Testis (tissue), 3 donors: ENCODE measurements around the gene SUGP2. TPM values are rescaled to one million over a fixed set of nuclear protein-coding genes. Genes with fewer than 3 reads are reported as not detected.

Experiments used
- DNase-seq: peaks from one replicate; pipeline ENCODE4 v3.0.0-alpha.2; 2019
- H3K27ac ChIP-seq, 2 donors: fragments of 200-600 bp; sonication (generic); one replicate each; pipeline ENCODE4 v1.5.1; 2019
- H3K27me3 ChIP-seq: fragments of 200-600 bp; sonication (generic); one replicate; pipeline ENCODE4 v1.5.1; 2019
- H3K36me3 ChIP-seq: fragments of 200-600 bp; sonication (generic); one replicate; pipeline ENCODE4 v1.5.1; 2017; ENCODE audit warnings: low read depth; ENCODE audit errors: missing control alignments
- H3K4me1 ChIP-seq: fragments of 200-600 bp; sonication (generic); one replicate; pipeline ENCODE4 v1.5.1; 2019
- H3K4me3 ChIP-seq, 2 donors: fragments of 200-600 bp; sonication (generic); one replicate each; pipeline ENCODE4 v1.5.1; 2017 to 2019
- H3K9me3 ChIP-seq: fragments of 200-600 bp; sonication (generic); one replicate; pipeline ENCODE4 v1.5.1; 2017
- CTCF ChIP-seq, 3 experiments: fragments of 450-650 bp in 2 of 3; fragments of 200-600 bp in 1 of 3; sonication (generic) in 1 of 3; IDR thresholded peaks; one replicate each; pipeline ENCODE4 v1.5.1; 2016 to 2019; ENCODE audit warnings: antibody characterized with exemption in 3 of 3, mild to moderate bottlenecking in 2 of 3, moderate library complexity in 1 of 3
- POLR2A ChIP-seq: fragments of 450-650 bp; IDR thresholded peaks from one replicate; pipeline ENCODE4 v1.6.1; 2017; ENCODE audit warnings: antibody characterized with exemption, mild to moderate bottlenecking, moderate library complexity
- WGBS, 2 donors: methylation state at CpG; one replicate each; pipeline ENCODE4 v1.1.5; 2018; 5-methylcytosine and 5-hydroxymethylcytosine counted together
- intact Hi-C: fragments of 100-400 bp; cut with DNase I; formaldehyde crosslinking; loops from one replicate; pipeline ENCODE4 v1.15.1; 2023; ENCODE audit warnings: low total_unique reads
- polyA plus RNA-seq: library from polyadenylated mRNA; stranded (reverse); fragments of 350-450 nt; fragmentation: Illumina TruSeq; extraction: RNeasy Lipid Tissue Mini Kit (QIAGEN cat#74804); gene quantifications from one replicate; pipeline ENCODE4 v1.2.3, GENCODE V29; 2014; ENCODE audit warnings: low read depth, low replicate concordance; ENCODE audit not compliant: insufficient read depth
- total RNA-seq, 2 donors: library from RNA; depleted of rRNA; stranded (reverse); fragments of >200 nt; gene quantifications; one replicate each; pipeline ENCODE4 v1.2.3, GENCODE V29; 2016

The SUGP2 gene
- total and polyA plus RNA-seq, 3 donors from 2014 or later: 176 to 331 (median 254) TPM

GRCh38 chr19:19055701-19056100 is 22.4 kb upstream of the SUGP2 start:
- H3K4me3 ChIP-seq: no peak overlapping the region
- H3K9me3 ChIP-seq: no peaks in the 10 kb centered on the region
- H3K27me3 ChIP-seq: no peaks in the 10 kb centered on the region
- 97% methylated on average over 10 to 13 of the region's 13 CpGs for WGBS, 2 donors
- H3K4me1 ChIP-seq: peaks cover 8% of the 10 kb centered on the region
- H3K27ac ChIP-seq: no peak overlapping the region
- TF ChIP-seq POLR2A (no peak), CTCF (IDR thresholded peaks at IDR 0.05) (no peak)
- intact Hi-C loops: no loop called here
- no peak for DNase-seq
- H3K36me3 ChIP-seq: no peaks in the 10 kb centered on the region

GRCh38 chr19:19054939-19055440 is 21.7 kb upstream of the SUGP2 start:
- Histone ChIP-seq H3K27ac (no peak overlapping the region), H3K4me3 (no peak overlapping the region), H3K9me3 (no peaks in the 10 kb centered on the region), H3K36me3 (no peaks in the 10 kb centered on the region), H3K27me3 (no peaks in the 10 kb centered on the region), H3K4me1 (peaks cover 8% of the 10 kb centered on the region)
- TF ChIP-seq CTCF (IDR thresholded peaks at IDR 0.05) (no peak), POLR2A (no peak)
- DNase-seq: no peak
- intact Hi-C loops: no loop called here
- 89 to 93% methylated on average over 12 to 18 of the region's 19 CpGs for WGBS, 2 donors

GRCh38 chr19:19054315-19054938 is 21.1 kb upstream of the SUGP2 start:
- H3K27me3 ChIP-seq: no peaks in the 10 kb centered on the region
- no peaks in the 10 kb centered on the region for H3K36me3 ChIP-seq
- H3K9me3 ChIP-seq: no peaks in the 10 kb centered on the region
- H3K27ac ChIP-seq: no peak overlapping the region
- TF ChIP-seq CTCF (IDR thresholded peaks at IDR 0.05) (no peak), POLR2A (no peak)
- peaks cover 7% of the 10 kb centered on the region for H3K4me1 ChIP-seq
- intact Hi-C loops: no loop called here
- H3K4me3 ChIP-seq: no peak overlapping the region
- no peak for DNase-seq
- WGBS, 2 donors: 93 to 94% methylated on average over 8 to 15 of the region's 15 CpGs

- H3K36me3 ChIP-seq: no peaks in the 10 kb centered on the region
- H3K4me3 ChIP-seq: no peak overlapping the region
- TF ChIP-seq CTCF (IDR thresholded peaks at IDR 0.05): peak; percentile 40 to 63 (median 59)
- no peak for TF ChIP-seq POLR2A
- H3K4me1 ChIP-seq: no peaks in the 10 kb centered on the region
- H3K27me3 ChIP-seq: no peaks in the 10 kb centered on the region
- no peak overlapping the region for H3K27ac ChIP-seq
- no peaks in the 10 kb centered on the region for H3K9me3 ChIP-seq
- intact Hi-C loops: no loop called here
- DNase-seq: peak; percentile 65
- WGBS, 2 donors: 91 to 92% methylated on average over 22 to 25 of the region's 25 CpGs
Measured at GRCh38 chr19:19053508-19054314, 20.4 kb upstream of the SUGP2 start.
